ENCODE data around the gene AP5Z1. TPM values are rescaled to one million over a fixed set of nuclear protein-coding genes. Genes with fewer than 3 reads are reported as not detected.

The AP5Z1 gene
- polyA plus RNA-seq, 4 donors = 35.8 to 116 (median 64.2) TPM

GRCh38 chr7:4749363-4749762 lies 26.1 kb upstream of the AP5Z1 start:
- FAIRE-seq (no peak), DNase-seq (no peak)
- Histone ChIP-seq H3K4me1 (ENCODE audit: control insufficient read depth in 3 of 3, insufficient read depth in 2 of 3, low read depth in 1 of 3, low read length in 2 of 3) (peaks cover 0 to 37% (median 5%) of the 10 kb centered on the region in 3 donors), H3K27ac (ENCODE audit: low read depth in 1 of 3, low read length in 2 of 3) (peak overlapping the region in 1 of 3 donors; percentile 4), H3K9me3 (ENCODE audit: control insufficient read depth in 2 of 2, insufficient read depth in 1 of 2, low read depth in 1 of 2, low read length in 1 of 2) (no peaks in the 10 kb centered on the region), H3K36me3 (ENCODE audit: control insufficient read depth in 3 of 3, insufficient read depth in 2 of 3, low read depth in 1 of 3, low read length in 3 of 3) (peaks cover 0 to 68% (median 0%) of the 10 kb centered on the region in 3 donors), H3K4me3 (ENCODE audit: low read depth in 1 of 3, low read length in 3 of 3) (no peak overlapping the region), H3K27me3 (ENCODE audit: control insufficient read depth in 3 of 3, insufficient read depth in 3 of 3, low read length in 3 of 3) (no peaks in the 10 kb centered on the region)
- 89 to 98% (median 96%) methylated on average over 11 to 14 of the region's 14 CpGs for WGBS, 3 donors

DNA sequence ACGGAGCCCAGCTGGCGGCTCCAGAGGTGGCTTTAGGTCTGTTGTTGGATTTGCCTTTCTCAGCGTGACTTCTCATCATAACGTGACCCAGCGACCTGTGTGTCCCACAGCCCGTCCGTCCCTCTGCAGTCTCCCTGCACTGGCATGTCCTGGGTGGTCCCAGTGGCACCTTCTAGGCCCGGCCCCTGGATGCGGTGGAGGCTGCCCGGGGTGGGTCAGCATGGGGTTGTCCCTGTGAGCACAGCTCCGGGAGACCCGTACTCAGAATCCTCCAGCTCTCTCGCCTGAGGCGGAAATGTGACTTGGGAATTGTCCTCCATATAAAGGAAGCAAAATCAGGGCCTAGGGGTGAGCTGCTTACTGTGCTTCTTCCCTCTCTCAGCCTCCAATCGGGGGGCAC lies 25.6 kb upstream of the AP5Z1 start:
- Histone ChIP-seq H3K27ac (ENCODE audit: low read depth in 1 of 3, low read length in 2 of 3) (no peak overlapping the region), H3K4me3 (ENCODE audit: low read depth in 1 of 3, low read length in 3 of 3) (no peak overlapping the region), H3K4me1 (ENCODE audit: control insufficient read depth in 3 of 3, insufficient read depth in 2 of 3, low read depth in 1 of 3, low read length in 2 of 3) (peaks cover 0 to 33% (median 4%) of the 10 kb centered on the region in 3 donors), H3K36me3 (ENCODE audit: control insufficient read depth in 3 of 3, insufficient read depth in 2 of 3, low read depth in 1 of 3, low read length in 3 of 3) (peaks cover 0 to 73% (median 3%) of the 10 kb centered on the region in 3 donors), H3K27me3 (ENCODE audit: control insufficient read depth in 3 of 3, insufficient read depth in 3 of 3, low read length in 3 of 3) (no peaks in the 10 kb centered on the region), H3K9me3 (ENCODE audit: control insufficient read depth in 2 of 2, insufficient read depth in 1 of 2, low read depth in 1 of 2, low read length in 1 of 2) (no peaks in the 10 kb centered on the region)
- WGBS, 3 donors = 85 to 94% (median 93%) methylated on average over 12 to 15 of the region's 15 CpGs
- DNase-seq = no peak
- FAIRE-seq = no peak

DNA sequence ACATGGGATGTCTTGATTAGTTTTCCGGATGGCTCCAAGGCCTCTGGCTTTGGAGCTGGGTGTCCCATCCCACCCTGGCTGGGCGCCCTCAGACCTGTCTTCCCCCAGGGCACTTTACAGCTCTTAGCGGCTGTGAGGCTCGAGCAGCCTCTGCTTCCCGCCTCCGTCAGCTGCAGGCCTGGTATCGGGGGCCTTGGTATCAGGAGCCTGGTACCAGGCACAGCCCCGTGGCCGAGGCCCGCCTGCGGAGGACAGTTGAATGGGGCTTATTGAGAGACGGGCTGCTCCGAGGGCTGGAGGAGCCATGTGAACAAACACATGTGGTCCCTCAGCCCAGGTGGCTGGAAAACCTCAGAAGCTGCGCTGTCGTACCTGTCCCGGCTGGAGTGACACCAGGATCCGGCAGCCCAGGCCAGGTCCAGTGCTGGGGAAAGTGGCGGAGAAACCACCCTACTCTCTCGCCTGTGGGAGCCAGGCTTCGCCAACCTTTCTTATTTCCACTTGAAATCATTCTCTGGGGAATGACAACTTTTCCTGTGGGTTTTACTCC lies 23.9 kb upstream of the AP5Z1 start:
- no peak overlapping the region for H3K4me3 ChIP-seq (ENCODE audit: low read depth in 1 of 3, low read length in 3 of 3)
- H3K4me1 ChIP-seq (ENCODE audit: control insufficient read depth in 3 of 3, insufficient read depth in 2 of 3, low read depth in 1 of 3, low read length in 2 of 3) = peaks cover 0 to 21% (median 4%) of the 10 kb centered on the region in 3 donors
- 90 to 95% (median 95%) methylated on average over 20 of the region's 20 CpGs for WGBS, 3 donors
- no peak overlapping the region for H3K27ac ChIP-seq (ENCODE audit: low read depth in 1 of 3, low read length in 2 of 3)
- peaks cover 4 to 85% (median 5%) of the 10 kb centered on the region in 3 donors for H3K36me3 ChIP-seq (ENCODE audit: control insufficient read depth in 3 of 3, insufficient read depth in 2 of 3, low read depth in 1 of 3, low read length in 3 of 3)
- FAIRE-seq (no peak), DNase-seq (no peak)
- H3K9me3 ChIP-seq (ENCODE audit: control insufficient read depth in 2 of 2, insufficient read depth in 1 of 2, low read depth in 1 of 2, low read length in 1 of 2) = no peaks in the 10 kb centered on the region
- no peaks in the 10 kb centered on the region for H3K27me3 ChIP-seq (ENCODE audit: control insufficient read depth in 3 of 3, insufficient read depth in 3 of 3, low read length in 3 of 3)

DNA sequence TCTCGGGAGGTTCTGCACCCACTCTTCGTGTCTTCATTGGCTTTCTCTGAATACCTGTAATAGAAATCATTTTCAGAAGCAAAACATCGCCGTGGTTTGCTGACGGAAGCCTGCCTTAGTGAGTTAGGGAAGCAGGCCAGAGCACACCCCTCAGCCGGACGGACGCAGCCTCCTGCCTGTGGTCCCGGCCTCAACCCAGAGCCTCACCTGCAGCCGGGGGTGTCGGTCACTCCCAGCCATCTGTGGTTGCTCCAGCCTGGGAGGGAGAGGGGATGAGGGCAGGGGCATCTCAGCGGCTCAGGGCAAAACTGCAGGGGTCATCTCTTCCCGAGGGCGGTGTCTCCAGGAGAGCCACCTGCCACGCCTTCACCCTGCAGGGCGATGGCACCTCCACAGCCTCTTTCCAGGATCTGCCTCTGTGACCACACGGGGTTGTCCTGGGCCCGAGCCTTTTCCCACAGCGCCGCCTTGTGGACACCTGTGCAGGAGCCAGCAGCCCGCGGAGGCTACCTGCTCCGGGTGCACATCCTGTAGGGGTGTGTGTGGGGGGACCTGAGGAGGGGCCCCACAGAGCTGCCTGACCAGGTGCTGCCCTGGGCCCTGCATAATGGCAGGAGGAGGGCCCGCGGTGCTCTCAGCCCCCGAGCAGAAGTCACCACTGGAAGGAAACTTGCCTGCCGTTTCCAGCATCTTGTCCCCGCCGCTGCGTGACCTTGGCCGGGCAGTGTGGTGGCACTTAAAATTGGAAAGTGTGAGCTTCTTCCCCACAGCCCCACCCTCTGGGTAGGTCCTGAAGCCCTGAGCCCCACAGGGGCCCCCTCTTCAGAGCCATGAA lies 21.6 kb upstream of the AP5Z1 start:
- DNase-seq (peak; percentile 80 to 87), FAIRE-seq (no peak)
- 52 to 55% (median 53%) methylated on average over 27 to 31 of the region's 31 CpGs for WGBS, 3 donors
- Histone ChIP-seq H3K9me3 (ENCODE audit: control insufficient read depth in 2 of 2, insufficient read depth in 1 of 2, low read depth in 1 of 2, low read length in 1 of 2) (no peaks in the 10 kb centered on the region), H3K4me1 (ENCODE audit: control insufficient read depth in 3 of 3, insufficient read depth in 2 of 3, low read depth in 1 of 3, low read length in 2 of 3) (no peaks in the 10 kb centered on the region), H3K36me3 (ENCODE audit: control insufficient read depth in 3 of 3, insufficient read depth in 2 of 3, low read depth in 1 of 3, low read length in 3 of 3) (peaks cover 10 to 89% (median 14%) of the 10 kb centered on the region in 3 donors), H3K27me3 (ENCODE audit: control insufficient read depth in 3 of 3, insufficient read depth in 3 of 3, low read length in 3 of 3) (no peaks in the 10 kb centered on the region), H3K27ac (ENCODE audit: low read depth in 1 of 3, low read length in 2 of 3) (no peak overlapping the region), H3K4me3 (ENCODE audit: low read depth in 1 of 3, low read length in 3 of 3) (no peak overlapping the region)

- H3K27ac ChIP-seq (ENCODE audit: low read depth in 1 of 3, low read length in 2 of 3) = no peak overlapping the region
- FAIRE-seq (no peak), DNase-seq (no peak)
- WGBS, 3 donors = 92 to 96% (median 95%) methylated on average over 36 of the region's 36 CpGs
- H3K36me3 ChIP-seq (ENCODE audit: control insufficient read depth in 3 of 3, insufficient read depth in 2 of 3, low read depth in 1 of 3, low read length in 3 of 3) = peaks cover 10 to 89% (median 14%) of the 10 kb centered on the region in 3 donors
- no peaks in the 10 kb centered on the region for H3K4me1 ChIP-seq (ENCODE audit: control insufficient read depth in 3 of 3, insufficient read depth in 2 of 3, low read depth in 1 of 3, low read length in 2 of 3)
- no peaks in the 10 kb centered on the region for H3K9me3 ChIP-seq (ENCODE audit: control insufficient read depth in 2 of 2, insufficient read depth in 1 of 2, low read depth in 1 of 2, low read length in 1 of 2)
- no peaks in the 10 kb centered on the region for H3K27me3 ChIP-seq (ENCODE audit: control insufficient read depth in 3 of 3, insufficient read depth in 3 of 3, low read length in 3 of 3)
- no peak overlapping the region for H3K4me3 ChIP-seq (ENCODE audit: low read depth in 1 of 3, low read length in 3 of 3)
Measured at GRCh38 chr7:4754433-4755010, 20.9 kb upstream of the AP5Z1 start.

DNA sequence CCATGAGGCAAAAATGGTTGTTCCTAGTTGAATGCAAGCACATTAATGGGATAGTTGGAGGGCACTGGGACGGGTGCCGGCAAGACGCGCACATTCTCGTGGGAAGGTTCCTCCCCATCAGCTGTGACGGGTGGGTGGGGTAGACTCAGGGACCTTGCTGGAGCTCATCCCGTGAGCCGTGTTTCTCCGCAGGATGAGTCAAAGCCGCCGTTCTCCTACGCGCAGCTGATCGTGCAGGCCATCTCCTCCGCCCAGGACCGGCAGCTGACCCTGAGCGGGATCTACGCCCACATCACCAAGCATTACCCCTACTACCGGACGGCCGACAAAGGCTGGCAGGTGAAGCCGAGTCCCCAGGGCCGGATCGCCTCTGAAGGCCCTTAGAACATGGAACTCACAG lies 20.4 kb upstream of the AP5Z1 start:
- Histone ChIP-seq H3K4me1 (ENCODE audit: control insufficient read depth in 3 of 3, insufficient read depth in 2 of 3, low read depth in 1 of 3, low read length in 2 of 3) (no peaks in the 10 kb centered on the region), H3K36me3 (ENCODE audit: control insufficient read depth in 3 of 3, insufficient read depth in 2 of 3, low read depth in 1 of 3, low read length in 3 of 3) (peaks cover 10 to 89% (median 14%) of the 10 kb centered on the region in 3 donors), H3K9me3 (ENCODE audit: control insufficient read depth in 2 of 2, insufficient read depth in 1 of 2, low read depth in 1 of 2, low read length in 1 of 2) (no peaks in the 10 kb centered on the region), H3K4me3 (ENCODE audit: low read depth in 1 of 3, low read length in 3 of 3) (no peak overlapping the region), H3K27ac (ENCODE audit: low read depth in 1 of 3, low read length in 2 of 3) (no peak overlapping the region), H3K27me3 (ENCODE audit: control insufficient read depth in 3 of 3, insufficient read depth in 3 of 3, low read length in 3 of 3) (no peaks in the 10 kb centered on the region)
- DNase-seq (no peak), FAIRE-seq (no peak)
- 94 to 97% (median 95%) methylated on average over 24 of the region's 24 CpGs for WGBS, 3 donors

GRCh38 chr7:4758111-4758510 lies 17.3 kb upstream of the AP5Z1 start:
- no peaks in the 10 kb centered on the region for H3K27me3 ChIP-seq (ENCODE audit: control insufficient read depth in 3 of 3, insufficient read depth in 3 of 3, low read length in 3 of 3)
- H3K4me3 ChIP-seq (ENCODE audit: low read depth in 1 of 3, low read length in 3 of 3) = no peak overlapping the region
- H3K27ac ChIP-seq (ENCODE audit: low read depth in 1 of 3, low read length in 2 of 3) = no peak overlapping the region
- no peaks in the 10 kb centered on the region for H3K4me1 ChIP-seq (ENCODE audit: control insufficient read depth in 3 of 3, insufficient read depth in 2 of 3, low read depth in 1 of 3, low read length in 2 of 3)
- peaks cover 14 to 95% (median 20%) of the 10 kb centered on the region in 3 donors for H3K36me3 ChIP-seq (ENCODE audit: control insufficient read depth in 3 of 3, insufficient read depth in 2 of 3, low read depth in 1 of 3, low read length in 3 of 3)
- WGBS, 3 donors = 96 to 97% (median 97%) methylated on average over 19 of the region's 19 CpGs
- no peaks in the 10 kb centered on the region for H3K9me3 ChIP-seq (ENCODE audit: control insufficient read depth in 2 of 2, insufficient read depth in 1 of 2, low read depth in 1 of 2, low read length in 1 of 2)
- no peak for FAIRE-seq
- no peak for DNase-seq

DNA sequence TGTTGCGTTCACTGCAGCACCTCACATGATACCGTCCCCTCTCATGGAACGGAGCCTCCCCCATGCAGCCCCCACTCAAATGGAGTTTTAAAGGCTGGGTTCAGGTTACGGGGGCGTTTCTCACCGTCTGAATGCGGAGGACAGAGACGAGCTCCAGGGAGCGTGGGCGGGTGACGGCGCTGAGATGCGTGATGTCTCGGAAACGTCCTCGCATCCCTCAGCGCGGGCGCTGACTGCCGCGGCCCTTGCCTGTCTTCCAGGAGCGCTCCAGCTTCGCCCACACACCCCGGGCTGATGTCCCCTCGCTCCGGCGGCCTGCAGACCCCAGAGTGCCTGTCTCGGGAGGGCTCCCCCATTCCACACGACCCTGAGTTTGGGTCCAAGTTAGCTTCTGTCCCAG lies 16.6 kb upstream of the AP5Z1 start:
- DNase-seq (no peak), FAIRE-seq (no peak)
- Histone ChIP-seq H3K4me3 (ENCODE audit: low read depth in 1 of 3, low read length in 3 of 3) (no peak overlapping the region), H3K27me3 (ENCODE audit: control insufficient read depth in 3 of 3, insufficient read depth in 3 of 3, low read length in 3 of 3) (no peaks in the 10 kb centered on the region), H3K36me3 (ENCODE audit: control insufficient read depth in 3 of 3, insufficient read depth in 2 of 3, low read depth in 1 of 3, low read length in 3 of 3) (peaks cover 17 to 95% (median 24%) of the 10 kb centered on the region in 3 donors), H3K27ac (ENCODE audit: low read depth in 1 of 3, low read length in 2 of 3) (no peak overlapping the region), H3K9me3 (ENCODE audit: control insufficient read depth in 2 of 2, insufficient read depth in 1 of 2, low read depth in 1 of 2, low read length in 1 of 2) (no peaks in the 10 kb centered on the region), H3K4me1 (ENCODE audit: control insufficient read depth in 3 of 3, insufficient read depth in 2 of 3, low read depth in 1 of 3, low read length in 2 of 3) (no peaks in the 10 kb centered on the region)
- 96 to 99% (median 96%) methylated on average over 28 to 29 of the region's 29 CpGs for WGBS, 3 donors
